GM18499 (cell line): ENCODE data around the gene H1-8.

Experiments used
- ATAC-seq: cut with Tn5 transposase; IDR thresholded peaks from one replicate; pipeline ENCODE4 v1.9.1; 2021; ENCODE audit warnings: moderate number of reproducible peaks; ENCODE audit not compliant: insufficient read depth, unreplicated experiment

The H1-8 gene

DNA sequence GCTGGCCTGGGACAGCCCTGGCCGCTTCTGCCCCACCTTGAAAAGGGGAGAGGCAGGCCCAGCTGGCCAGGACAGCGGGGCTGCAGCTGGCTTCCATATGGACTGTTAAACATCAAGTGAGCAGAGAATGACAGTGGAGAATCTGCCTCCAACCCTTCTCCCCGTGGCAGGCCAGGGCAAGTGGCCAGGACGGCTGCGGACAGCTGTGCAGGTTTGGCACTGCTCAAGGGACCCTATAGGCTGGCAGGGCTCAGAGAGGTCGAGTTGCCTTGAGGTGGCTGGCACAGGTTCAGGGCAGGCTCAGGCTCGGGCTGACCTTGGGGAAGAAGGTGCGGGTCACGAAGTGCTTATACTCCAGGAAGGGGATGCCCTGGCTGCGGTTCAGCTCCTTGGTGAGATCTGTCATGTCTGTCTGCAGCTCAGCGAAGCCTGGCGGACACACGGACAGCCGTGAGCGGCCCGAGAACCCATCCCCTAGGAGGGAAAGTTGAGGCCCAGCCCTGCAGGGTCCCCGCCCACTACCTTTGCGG is 24.3 kb downstream of the H1-8 start:
- ATAC-seq: no peak

DNA sequence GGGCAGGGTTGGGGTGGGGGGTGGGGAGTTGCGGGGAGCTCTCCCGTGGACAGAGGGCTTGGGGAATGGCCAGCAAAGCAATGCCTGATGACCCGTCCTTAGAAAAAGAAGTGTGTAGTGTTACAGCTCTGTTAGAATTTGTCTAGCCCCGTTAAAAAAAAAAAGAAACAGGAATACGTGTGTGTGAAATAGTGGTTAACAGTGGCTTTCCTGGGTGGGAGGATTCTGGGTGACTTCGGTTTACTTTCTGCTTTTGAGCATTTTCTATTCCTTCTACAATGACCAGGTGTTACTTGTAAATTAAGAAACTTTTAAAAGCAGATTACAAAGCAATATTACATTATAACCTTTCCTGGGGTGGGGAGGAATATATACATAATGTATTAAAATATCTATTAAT is 25.0 kb downstream of the H1-8 start:
- no peak for ATAC-seq

DNA sequence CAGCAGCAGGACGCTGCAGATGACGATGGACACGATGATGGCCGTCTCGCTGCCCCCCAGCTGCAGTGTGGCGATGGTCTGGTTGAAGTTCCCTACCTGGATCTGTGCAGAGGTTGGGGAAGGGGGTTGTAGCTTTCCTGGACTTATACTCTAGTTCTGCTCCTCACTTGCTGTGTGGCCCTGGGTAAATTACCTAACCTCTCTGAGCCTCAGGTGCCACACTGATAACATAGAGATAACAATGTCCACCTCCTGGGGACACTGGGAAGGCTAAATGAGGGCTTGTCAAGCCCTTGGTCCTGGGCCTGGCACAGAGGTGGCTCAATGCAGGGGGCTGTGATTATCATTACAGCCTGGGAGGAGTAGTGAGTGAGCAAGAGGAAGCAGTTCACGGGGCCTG is 26.9 kb downstream of the H1-8 start:
- ATAC-seq: no peak

DNA sequence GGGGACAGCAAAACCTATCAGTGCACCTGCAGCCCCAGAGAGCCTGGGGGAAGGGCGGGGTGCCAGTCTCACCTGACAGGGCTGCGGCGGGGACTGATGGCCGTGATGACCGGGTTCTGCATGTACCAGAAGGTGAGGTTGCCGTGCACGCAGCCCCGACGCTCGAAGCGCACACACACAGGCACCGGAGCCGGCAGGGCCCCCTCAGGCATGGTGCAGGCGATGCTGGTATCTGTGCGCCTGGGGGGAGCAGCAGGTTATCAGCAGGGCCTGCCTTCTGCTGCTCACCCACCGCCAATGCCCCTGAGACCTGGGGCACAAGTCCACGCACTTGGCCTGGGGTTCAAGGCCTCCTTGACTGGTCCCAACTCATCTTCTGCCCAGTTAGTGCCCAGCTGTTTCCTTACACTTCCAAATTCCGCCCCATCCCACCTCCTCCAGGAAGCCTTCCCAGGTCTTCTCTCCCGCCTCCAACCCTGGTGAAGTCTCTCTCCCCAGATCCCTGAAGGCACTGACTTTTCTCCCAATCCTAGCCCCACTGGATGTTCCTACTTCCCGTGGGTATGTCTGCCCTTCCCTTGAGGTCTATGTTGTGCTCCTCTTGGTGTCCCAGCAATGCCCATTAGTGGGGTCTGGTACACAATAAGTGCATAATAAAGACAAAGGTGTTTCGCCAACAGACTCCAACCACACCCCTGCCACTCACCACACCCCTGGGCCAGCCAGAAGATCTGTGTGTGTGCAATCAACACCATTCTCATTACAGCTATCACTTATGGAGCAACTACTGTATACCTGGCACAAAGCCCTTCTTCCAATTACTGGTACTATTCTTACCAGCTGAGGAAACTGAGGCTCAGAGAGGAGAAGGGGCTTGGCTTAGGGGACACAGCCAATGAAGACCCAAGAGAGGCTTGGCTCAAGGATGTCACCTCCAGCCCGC is 28.9 kb downstream of the H1-8 start:
- ATAC-seq: no peak

DNA sequence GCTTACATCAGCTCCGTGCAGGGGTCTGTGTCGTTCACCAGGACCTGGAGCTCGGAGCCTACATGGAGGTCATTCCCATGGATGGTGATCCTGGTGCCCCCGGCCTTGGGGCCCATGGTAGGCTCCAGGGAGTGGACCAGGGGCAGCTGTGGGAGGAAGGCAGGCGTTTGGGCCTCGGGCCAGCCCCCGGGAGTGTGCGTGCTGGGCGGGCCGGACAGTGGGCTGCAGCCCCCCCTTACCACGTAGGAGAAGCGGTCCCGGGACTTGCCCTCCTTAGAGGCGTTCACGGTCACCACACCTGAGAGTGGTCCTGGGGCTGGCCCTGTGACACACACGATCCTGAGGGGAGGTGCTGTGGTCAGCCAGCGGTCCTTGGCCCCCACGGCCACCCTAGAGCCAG is 29.6 kb downstream of the H1-8 start:
- ATAC-seq: no peak

DNA sequence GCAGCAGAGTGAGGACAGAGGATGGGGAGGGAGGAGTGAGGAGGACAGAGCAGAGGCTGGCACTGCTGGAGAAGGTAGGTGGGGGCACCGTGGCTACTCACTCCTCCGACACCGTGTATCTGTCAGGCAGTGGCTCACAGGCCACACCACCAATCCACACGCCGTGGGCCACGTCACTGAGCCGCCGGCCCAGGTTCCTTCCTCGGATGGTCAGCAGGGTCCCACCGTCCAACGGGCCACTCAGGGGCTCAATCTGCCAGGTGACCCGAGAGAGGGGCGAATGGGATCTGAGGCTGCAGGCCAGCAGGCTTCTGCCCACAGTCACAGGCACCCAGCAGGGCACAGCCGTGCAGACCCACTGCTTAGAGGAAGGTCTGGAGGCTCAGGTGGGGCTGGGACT is 30.5 kb downstream of the H1-8 start:
- no peak for ATAC-seq

DNA sequence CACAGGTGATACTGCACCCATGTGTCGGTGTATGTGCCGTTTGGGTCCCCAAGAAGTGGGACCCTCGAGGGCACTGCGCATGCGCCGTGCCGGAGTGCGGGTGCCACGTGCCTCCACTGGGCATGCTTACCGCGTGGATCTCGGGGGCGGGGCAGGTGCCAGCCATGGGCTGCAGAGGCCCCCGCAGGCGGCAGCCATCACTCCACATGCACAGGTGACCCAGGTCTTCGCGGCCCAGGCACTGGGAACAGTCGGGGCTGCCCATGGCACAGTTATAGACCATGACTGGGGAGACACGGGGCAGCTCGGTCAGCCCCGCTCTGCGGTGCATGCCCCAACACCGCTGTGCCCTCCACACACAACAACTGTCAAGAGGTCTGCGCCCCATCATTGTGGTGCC is 31.2 kb downstream of the H1-8 start:
- no peak for ATAC-seq

DNA sequence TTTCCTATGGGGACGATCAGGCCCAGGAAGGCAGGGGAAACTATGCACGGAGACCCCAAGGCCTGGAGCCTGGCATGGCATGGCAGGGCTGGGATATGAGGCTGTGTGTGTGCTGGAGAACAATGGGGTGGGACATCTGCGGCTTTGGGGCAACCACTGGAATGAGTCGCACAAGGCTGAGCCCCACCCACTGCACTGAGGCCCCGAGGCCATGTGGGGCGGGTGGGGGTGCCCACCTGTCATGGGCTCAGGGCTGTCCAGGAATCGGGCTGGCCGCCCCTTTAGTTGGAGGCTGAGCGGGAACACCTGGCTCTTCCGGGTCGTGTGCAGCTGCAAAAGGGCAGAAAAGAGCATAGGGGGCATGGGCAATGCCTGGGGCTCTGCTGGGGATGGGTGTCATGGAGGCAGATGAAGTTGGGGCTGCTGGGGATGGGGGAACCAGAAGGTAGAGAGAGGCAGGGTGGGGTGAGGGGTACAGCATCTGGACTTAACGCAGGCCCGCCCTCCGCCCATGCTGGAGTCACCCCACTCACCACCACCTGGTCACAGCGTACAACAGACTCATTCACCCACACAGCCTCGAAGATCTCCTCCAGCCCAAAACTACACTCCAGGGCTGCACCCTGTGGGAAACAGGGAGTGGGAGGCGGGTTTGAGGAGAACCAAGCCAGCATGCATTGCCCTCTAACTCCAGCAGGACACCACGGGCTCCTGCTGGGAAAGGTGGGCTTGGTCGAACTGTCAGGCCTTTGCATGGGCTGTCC is 32.4 kb downstream of the H1-8 start:
- ATAC-seq: no peak

DNA sequence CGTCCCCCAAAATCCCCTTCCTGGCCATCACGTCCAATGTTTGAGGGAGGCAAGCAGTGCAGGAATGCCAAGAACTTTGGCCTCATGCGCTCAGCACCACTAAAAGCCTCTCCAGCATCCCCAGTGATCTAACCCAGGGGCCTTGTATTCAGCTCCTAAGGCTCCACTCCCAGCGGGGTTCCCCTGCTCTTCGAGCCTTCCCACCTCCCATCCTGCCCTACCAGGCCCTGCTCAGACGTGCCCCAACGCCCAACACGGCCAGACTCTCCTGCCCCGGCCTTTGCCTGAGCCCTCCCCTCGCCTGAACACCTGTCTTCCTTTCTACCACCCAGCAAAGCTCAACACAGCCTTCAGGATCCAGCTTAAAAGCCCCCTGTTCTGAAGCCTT is 33.0 kb downstream of the H1-8 start:
- no peak for ATAC-seq

DNA sequence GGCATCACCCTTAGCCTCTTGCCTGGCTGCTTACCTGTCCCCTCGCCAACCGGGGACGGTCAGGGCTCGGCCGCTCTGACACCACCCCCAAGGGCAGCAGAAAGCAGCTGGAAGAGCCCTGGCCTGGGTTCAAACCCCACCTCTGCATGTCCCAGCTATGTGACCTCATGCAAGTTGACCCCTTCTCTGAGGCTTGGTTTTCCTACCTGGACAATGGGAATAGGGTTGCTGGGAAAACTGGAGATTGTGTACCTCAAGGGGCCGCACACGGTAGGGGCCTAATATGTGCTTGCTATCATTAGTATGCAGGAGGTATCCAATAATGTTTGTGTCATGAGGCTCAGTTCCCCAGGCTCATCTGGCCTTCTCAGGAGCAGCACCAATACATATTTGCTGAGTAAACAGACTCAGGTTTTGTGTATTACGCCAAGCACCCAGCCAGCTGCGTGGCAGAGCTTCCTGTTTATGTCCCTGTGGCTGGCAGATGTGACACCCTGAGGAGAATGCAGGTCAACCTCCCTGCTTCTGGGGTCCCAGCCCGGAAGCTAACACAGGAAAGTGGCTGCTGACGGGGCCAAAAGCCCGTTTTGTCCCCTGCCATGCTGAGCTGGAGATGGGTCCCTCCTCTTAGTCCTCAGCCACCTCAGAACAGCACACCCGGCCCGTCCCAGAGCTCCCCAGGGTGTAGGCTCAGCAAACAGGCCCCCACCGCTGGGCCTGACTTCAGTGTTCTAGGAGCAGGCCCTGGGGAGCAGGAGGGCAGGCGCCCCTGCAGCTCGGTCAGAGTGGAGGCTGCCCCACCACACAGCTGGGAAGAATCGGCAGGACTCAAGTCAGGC is 33.8 kb downstream of the H1-8 start:
- no peak for ATAC-seq

DNA sequence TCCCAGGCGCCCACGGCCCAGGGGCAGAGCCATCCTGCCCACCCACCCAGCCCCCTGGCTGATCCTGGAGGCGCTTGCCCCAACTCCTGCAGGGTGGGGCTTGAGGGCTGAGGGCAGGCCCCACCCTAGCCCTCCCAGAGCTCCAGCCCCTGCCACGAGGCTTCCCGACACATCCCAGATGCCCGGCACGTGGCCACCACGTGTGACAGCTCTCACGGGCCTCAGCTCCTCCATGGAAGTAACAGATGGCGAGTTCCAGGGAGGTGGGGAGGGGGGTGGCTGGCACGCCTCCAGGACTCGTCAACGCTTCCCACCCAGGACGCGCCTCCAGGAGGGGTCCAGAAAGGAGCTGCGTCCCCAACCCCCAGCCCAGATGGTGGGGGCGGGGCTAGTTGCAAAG is 34.4 kb downstream of the H1-8 start:
- no peak for ATAC-seq

DNA sequence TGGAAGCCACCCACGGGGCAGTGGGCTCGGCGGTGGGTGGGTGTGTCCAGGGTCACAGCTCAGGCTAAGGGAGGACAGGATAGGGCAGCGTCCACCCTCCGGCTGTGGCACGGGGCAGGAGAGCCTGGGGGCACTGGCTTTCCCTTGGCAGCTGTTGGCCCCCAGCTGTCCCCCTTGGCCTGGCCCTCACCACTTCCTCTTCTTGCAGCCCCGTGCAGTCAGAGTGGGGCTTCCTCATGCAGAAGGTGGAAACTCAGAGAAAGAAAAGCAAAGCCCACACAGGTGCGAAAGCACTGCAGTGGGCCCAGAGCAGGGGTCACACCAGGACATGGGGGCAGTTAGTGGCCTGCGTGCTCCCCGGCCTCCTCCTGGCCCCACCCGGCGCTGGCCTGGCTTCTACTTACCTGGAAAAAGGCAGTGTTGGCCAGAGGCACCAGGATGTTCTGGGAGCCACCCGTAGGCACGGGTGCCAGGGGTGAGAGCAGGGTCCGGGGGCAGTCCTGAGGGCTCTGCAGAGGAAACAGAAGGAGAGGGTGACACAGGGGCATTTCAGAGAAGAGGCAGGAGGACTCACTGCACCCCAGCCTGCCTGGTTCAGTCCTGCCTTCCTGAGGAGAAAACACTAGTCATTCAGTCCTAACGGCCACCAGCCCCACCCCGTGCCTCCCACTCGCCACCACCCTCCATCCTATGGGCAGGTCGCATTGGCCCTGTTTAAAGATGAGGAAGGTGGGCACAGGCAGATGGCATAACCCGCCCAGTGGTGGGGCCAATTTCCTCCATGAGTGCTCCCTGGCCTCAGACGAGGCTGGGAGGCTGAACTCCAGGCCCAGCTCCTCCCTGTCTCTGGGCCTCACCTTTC is 35.2 kb downstream of the H1-8 start:
- no peak for ATAC-seq

DNA sequence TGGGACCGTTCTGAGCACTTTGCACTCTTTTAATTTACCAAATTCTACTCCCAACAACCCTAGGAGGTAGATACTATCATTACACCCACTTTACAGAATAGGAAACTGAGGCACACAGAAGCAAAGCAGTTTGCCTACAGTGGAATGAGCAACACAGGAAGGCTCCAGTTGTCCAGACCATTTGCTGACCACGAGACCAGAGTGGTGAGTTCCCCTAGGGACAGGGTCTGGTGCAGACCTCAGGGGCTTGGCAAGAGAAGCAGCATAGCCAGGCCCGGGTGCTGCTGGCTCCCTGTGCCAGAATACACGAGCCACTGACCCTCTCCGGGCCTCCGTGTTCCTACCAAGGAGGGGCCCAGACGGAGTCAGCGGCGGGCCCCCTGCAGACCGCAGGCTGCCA is 37.0 kb downstream of the H1-8 start:
- no peak for ATAC-seq

DNA sequence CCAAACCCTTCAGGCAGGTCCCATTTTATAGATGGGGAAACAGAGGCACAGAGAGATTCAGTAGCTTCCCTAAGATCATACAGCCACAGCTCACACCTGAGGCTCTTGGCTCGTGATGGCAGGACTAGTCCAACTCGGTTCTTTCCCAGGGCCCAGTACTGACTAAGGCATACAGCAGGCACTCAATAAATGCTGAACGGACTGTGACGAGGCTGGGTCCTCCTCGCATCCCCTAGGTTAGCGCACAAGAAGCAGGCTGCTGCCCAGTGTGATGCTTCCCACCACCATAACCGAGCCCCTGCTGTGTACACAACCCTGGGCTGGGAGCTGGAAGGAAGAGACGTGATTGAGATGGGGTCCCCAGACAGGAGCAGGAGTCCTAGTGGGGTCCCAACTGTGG is 38.6 kb downstream of the H1-8 start:
- no peak for ATAC-seq

DNA sequence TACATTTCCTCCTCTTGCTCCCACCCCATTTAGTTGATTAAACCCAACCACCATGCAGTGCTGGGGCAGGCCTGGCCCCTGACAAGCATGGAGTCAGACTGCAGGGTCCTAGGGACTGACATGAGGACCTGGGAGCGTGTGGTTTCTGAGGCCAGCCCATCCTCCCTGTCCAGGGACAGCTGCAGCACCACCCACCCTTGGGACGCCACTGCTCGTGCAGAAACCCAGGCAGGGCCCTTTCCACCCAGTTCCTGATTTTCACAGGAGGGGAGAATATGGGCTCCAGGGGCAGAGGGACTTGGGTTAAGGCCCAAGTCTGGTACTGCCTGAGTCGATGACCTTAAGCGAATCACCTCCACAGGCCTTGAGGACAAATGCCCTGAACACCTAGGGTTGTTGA is 39.8 kb downstream of the H1-8 start:
- no peak for ATAC-seq

DNA sequence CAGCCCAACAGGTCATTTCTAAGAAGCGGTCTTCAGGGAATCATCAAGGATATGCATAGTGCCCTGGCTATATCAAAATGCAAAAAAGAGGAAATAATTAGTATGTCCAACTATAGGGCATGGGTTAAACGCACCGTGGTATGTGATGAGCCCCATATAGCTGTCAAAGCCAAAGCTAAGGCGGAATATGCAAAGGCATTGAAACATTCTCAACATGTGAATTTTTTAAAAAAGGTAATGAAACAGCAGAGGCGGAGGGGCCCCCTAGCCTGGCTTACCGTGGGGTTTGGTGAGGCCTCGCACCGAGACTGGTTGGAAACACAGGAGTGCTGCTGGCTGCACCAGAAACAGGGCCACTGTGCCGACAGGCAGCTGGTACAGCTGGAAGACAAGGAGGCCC is 40.3 kb downstream of the H1-8 start:
- ATAC-seq: no peak

DNA sequence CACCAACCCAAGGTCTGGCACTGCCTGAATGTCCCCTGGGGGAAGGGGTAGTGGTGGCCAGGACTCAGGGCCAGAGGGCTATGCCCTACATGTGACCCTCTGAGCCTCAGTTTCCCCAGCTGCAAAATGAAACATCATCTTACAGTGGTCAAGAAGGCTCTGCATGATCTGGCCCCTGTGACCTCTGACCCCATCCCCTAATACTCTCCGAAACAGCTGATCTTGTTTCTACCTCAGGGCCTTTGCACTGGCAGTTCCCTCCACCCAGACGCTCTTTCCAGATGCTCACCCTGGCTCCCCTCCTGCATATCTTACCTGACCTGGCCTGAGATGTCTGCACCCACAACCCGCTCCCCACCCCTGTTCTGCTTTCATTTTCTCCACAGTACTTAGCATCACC is 41.7 kb downstream of the H1-8 start:
- no peak for ATAC-seq

DNA sequence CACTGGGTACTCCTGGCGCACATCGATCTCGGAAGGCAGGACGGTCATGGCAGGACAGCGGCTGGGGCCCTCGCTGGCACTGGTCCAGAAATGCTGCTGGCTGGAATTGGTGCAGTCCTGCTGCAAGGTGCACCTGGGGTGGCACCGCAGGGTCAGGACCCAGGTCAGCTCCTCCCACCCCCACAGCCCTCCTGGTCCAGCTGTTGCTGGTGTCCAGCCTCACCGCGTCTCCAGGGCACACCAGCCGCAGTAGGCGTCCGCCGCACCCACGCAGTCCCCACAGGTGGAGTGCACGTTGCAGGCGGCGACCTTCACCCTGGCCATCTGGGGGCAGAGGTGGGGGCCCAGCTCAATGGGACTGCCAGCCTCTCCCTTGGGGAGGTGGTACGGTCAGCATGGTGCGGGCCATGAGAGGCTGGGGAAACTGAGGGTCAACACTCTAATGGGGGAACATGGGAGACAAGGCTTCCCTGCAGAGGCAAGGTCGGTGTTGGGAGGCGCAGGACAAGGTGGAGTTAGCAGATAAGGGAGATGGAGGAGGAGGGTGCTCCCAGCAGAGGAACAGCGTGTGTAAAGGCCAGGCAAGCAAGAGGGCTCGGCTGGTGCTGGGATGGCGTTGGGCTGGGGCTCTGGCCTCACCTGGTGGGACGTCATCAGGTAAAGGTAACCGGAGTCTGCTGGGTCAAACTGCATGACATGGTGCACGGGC is 43.1 kb downstream of the H1-8 start:
- ATAC-seq: no peak
